ENCODE data around the gene UVSSA.
"Not testable (repeated sequence)": the region's sequence is repeated elsewhere in the genome, so short reads cannot be mapped to it uniquely, and the experiment has no call there.

Gene UVSSA

GRCh38 chr4:1421657-1422056 is 74.6 kb downstream of the UVSSA start:
- no peak for DNase-seq (ENCODE audit: low read depth in 3 of 3)

- DNase-seq (ENCODE audit: low read depth in 3 of 3) = no peak
These were observed 80.0 kb downstream of the UVSSA start for GRCh38 chr4:1427010-1427409.

GRCh38 chr4:1443688-1444172 is 96.7 kb downstream of the UVSSA start:
- DNase-seq (ENCODE audit: low read depth in 3 of 3) = not testable (repeated sequence)
